PC-3 (cell line): ENCODE measurements around the gene RCN1. TPM values are rescaled to one million over a fixed set of nuclear protein-coding genes. Genes with fewer than 3 reads are reported as not detected.

Source experiments
- ATAC-seq: fragments of 200-7000 bp; cut with Tn5 transposase; 2 replicates; pipeline ENCODE4 v1.9.1; 2020; ENCODE audit warnings: mild to moderate bottlenecking, moderate library complexity
- BruUV-seq: library from RNA; stranded (reverse); fragments of 400-500 nt; replicated peaks from 2 replicates; lab custom pipeline; 2021; lab: Mats Ljungman, UMichigan
- CTCF ChIA-PET: fragments of 300-600 bp; sonication (Branson Sonifier 250); formaldehyde crosslinking; loops from one replicate; lab custom pipeline; 2022; ENCODE audit warnings: antibody characterized with exemption; lab: Charles Lee
- POLR2A ChIA-PET: fragments of 300-600 bp; sonication (Branson Sonifier 250); formaldehyde crosslinking; loops from one replicate; lab custom pipeline; 2022; ENCODE audit warnings: antibody characterized with exemption; ENCODE audit not compliant: unreplicated experiment; lab: Charles Lee
- DNase-seq: peaks from one replicate; pipeline ENCODE4 v3.0.0-alpha.2; 2015
- H2AFZ ChIP-seq: fragments of 300-600 bp; sonication (generic); 2 replicates; pipeline ENCODE4 v1.6.0; 2016; ENCODE audit warnings: antibody characterized with exemption, low read length
- H3F3A ChIP-seq: fragments of 300-600 bp; sonication (generic); one replicate; pipeline ENCODE4 v1.6.0; 2017; ENCODE audit warnings: antibody characterized with exemption, low read length, control low read depth, mild to moderate bottlenecking; ENCODE audit not compliant: unreplicated experiment
- H3K27ac ChIP-seq: fragments of 300-600 bp; sonication (generic); 2 replicates; pipeline ENCODE4 v1.5.1; 2016; ENCODE audit warnings: mild to moderate bottlenecking, low read length
- H3K27me3 ChIP-seq: fragments of 300-600 bp; sonication (generic); 2 replicates; pipeline ENCODE4 v1.6.1; 2016; ENCODE audit warnings: low read length, mixed read lengths
- H3K36me3 ChIP-seq: fragments of 300-600 bp; sonication (generic); 2 replicates; pipeline ENCODE4 v1.6.1; 2016; ENCODE audit warnings: low read depth, mixed run types, low read length, mixed read lengths
- H3K4me1 ChIP-seq: fragments of 300-600 bp; sonication (generic); 2 replicates; pipeline ENCODE4 v1.5.1; 2016; ENCODE audit warnings: low read length; ENCODE audit not compliant: insufficient read depth
- H3K4me2 ChIP-seq: fragments of 300-600 bp; sonication (generic); 2 replicates; pipeline ENCODE4 v1.6.0; 2016; ENCODE audit warnings: low read length
- H3K4me3 ChIP-seq: fragments of 300-600 bp; sonication (generic); 2 replicates; pipeline ENCODE4 v1.5.1; 2016; ENCODE audit warnings: mild to moderate bottlenecking, low read length, mixed read lengths
- H3K79me2 ChIP-seq: fragments of 300-600 bp; sonication (generic); 2 replicates; pipeline ENCODE4 v1.6.1; 2017; ENCODE audit warnings: low read length, mixed read lengths
- H3K9ac ChIP-seq: fragments of 300-600 bp; sonication (generic); 2 replicates; pipeline ENCODE4 v1.6.0; 2016; ENCODE audit warnings: mild to moderate bottlenecking, low read length
- H3K9me2 ChIP-seq: fragments of 300-600 bp; sonication (generic); replicated peaks from 2 replicates; pipeline ENCODE4 v1.6.1; 2016; ENCODE audit warnings: mixed run types, low read length, mixed read lengths
- H3K9me3 ChIP-seq: fragments of 300-600 bp; sonication (generic); 2 replicates; pipeline ENCODE4 v1.6.1; 2016; ENCODE audit warnings: low read length, mixed read lengths
- H4K20me1 ChIP-seq: fragments of 300-600 bp; sonication (generic); 2 replicates; pipeline ENCODE4 v1.6.1; 2016; ENCODE audit warnings: low read length, mixed read lengths
- EZH2 ChIP-seq: fragments of 300-600 bp; sonication (generic); IDR thresholded peaks from one replicate; pipeline ENCODE4 v1.6.1; 2017; ENCODE audit warnings: antibody characterized with exemption, mild to moderate bottlenecking, low read length; ENCODE audit not compliant: unreplicated experiment
- EZH2phosphoT487 ChIP-seq: fragments of 300-600 bp; sonication (generic); IDR thresholded peaks from 2 replicates; pipeline ENCODE4 v1.6.1; 2018; ENCODE audit warnings: mild to moderate bottlenecking, antibody characterized with exemption, low read length, borderline replicate concordance
- intact Hi-C: fragments of 100-400 bp; cut with micrococcal nuclease; formaldehyde crosslinking; loops from 2 replicates; pipeline ENCODE4 v1.9.0; 2023
- total RNA-seq: library from RNA; depleted of rRNA; stranded (reverse); fragments of >200 nt; gene quantifications from 2 replicates; pipeline ENCODE4 v1.2.3, GENCODE V29; 2014
- TF ChIP-seq, protein P1 (sequence below): fragments of 300-600 bp; sonication (generic); conservative IDR thresholded peaks from 2 replicates; pipeline ENCODE4 v1.5.1; 2017; ENCODE audit warnings: antibody characterized with exemption, low read depth, mild to moderate bottlenecking, low read length

Gene RCN1
- total RNA-seq, 1 experiment from 2014 or later = 110 TPM

DNA sequence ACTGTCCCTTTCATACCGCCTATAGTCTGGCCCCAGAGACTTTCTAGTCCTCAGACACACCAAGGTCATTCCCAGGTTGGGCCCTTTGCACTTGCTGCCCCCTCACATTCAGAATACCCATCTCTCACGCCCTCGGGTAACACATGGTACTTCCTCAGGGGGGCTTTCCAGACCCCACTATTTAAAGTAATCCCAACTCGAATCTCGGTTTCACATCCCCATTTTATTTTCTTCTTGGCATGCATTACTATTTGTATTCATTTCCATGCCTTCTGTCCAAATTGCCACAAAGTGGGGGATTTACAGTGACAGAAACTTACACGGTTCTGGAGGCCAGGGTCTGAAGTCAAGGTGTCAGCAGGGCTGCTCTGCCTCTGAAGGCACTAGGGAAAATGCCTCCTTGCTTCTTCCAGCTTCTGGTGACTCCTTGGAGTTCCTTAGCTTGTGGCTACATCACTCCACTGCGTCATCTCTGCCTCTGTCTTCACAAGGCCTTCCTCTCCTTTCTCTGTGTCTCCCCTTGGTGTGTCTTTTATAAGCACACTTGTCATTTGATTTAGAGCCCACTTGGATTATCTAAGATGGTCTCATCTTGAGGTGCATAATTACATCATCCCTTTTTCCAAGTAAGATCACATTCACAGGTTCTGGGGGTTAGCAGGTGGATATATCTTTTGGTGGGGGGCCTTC is 15.1 kb downstream of the RCN1 start:
- no peaks in the 10 kb centered on the region for H3K9me3 ChIP-seq
- no peak overlapping the region for H3K4me3 ChIP-seq
- no peaks in the 10 kb centered on the region for H3F3A ChIP-seq
- H3K4me2 ChIP-seq = no peak overlapping the region
- intact Hi-C loops = loop anchor here (5.0 kb wide), 1 partner anchor 66 kb away; no protein-coding TSS in a partner anchor
- DNase-seq = no peak
- H4K20me1 ChIP-seq = peaks cover 3% of the 10 kb centered on the region; the same call in 1 of the 2 replicates
- POLR2A ChIA-PET = no interaction called here
- CTCF ChIA-PET = no interaction called here
- no peak overlapping the region for H3K27ac ChIP-seq
- no peaks in the 10 kb centered on the region for H3K79me2 ChIP-seq
- TF ChIP-seq EZH2phosphoT487 = no peak
- TF ChIP-seq, protein P1, sequence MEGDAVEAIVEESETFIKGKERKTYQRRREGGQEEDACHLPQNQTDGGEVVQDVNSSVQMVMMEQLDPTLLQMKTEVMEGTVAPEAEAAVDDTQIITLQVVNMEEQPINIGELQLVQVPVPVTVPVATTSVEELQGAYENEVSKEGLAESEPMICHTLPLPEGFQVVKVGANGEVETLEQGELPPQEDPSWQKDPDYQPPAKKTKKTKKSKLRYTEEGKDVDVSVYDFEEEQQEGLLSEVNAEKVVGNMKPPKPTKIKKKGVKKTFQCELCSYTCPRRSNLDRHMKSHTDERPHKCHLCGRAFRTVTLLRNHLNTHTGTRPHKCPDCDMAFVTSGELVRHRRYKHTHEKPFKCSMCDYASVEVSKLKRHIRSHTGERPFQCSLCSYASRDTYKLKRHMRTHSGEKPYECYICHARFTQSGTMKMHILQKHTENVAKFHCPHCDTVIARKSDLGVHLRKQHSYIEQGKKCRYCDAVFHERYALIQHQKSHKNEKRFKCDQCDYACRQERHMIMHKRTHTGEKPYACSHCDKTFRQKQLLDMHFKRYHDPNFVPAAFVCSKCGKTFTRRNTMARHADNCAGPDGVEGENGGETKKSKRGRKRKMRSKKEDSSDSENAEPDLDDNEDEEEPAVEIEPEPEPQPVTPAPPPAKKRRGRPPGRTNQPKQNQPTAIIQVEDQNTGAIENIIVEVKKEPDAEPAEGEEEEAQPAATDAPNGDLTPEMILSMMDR = no peak
- TF ChIP-seq EZH2 = no peak
- no peak overlapping the region for H3K9ac ChIP-seq
- H2AFZ ChIP-seq = no peak overlapping the region
- no peak for ATAC-seq
- peaks cover 21% of the 10 kb centered on the region for H3K36me3 ChIP-seq
- BruUV-seq = no TSS peak
- no peaks in the 10 kb centered on the region for H3K27me3 ChIP-seq
- H3K4me1 ChIP-seq = peaks cover 34% of the 10 kb centered on the region
- no peaks in the 10 kb centered on the region for H3K9me2 ChIP-seq

- ATAC-seq = no peak
- CTCF ChIA-PET = no interaction called here
Measured at GRCh38 chr11:32107647-32108046, 16.8 kb downstream of the RCN1 start.

More at GRCh38 chr11:32107647-32108046, 16.8 kb downstream of the RCN1 start:
- Histone ChIP-seq H3F3A (no peaks in the 10 kb centered on the region), H3K79me2 (no peaks in the 10 kb centered on the region), H3K4me3 (no peak overlapping the region), H3K9me3 (no peaks in the 10 kb centered on the region), H3K4me1 (peaks cover 31% of the 10 kb centered on the region), H2AFZ (no peak overlapping the region), H3K27me3 (no peaks in the 10 kb centered on the region), H3K9ac (no peak overlapping the region), H3K36me3 (peaks cover 11% of the 10 kb centered on the region; the same call in 1 of the 2 replicates), H4K20me1 (peaks cover 3% of the 10 kb centered on the region; the same call in 1 of the 2 replicates), H3K4me2 (no peak overlapping the region), H3K9me2 (no peaks in the 10 kb centered on the region), H3K27ac (no peak overlapping the region)
- DNase-seq = no peak
- intact Hi-C loops = loop anchor here (5.0 kb wide), 1 partner anchor 65 kb away; no protein-coding TSS in a partner anchor
- no TSS peak for BruUV-seq
- POLR2A ChIA-PET = no interaction called here
- TF ChIP-seq EZH2 (no peak), EZH2phosphoT487 (no peak)
- TF ChIP-seq, protein P1 = no peak
